ENCODE measurements around the gene XYLT1. TPM values are rescaled to one million over a fixed set of nuclear protein-coding genes. Genes with fewer than 3 reads are reported as not detected.

Gene XYLT1
- total RNA-seq, 1 donor from 2014 or later, result 0.45 TPM

- no peak for DNase-seq (ENCODE audit: low spot score)
- no peak for ATAC-seq
These were observed 107.8 kb downstream of the XYLT1 start for GRCh38 chr16:17362946-17363345.

- ATAC-seq (no peak), DNase-seq (ENCODE audit: low spot score) (no peak)
These were observed 108.6 kb downstream of the XYLT1 start for GRCh38 chr16:17362183-17362582.

GRCh38 chr16:17360693-17361122, 110.1 kb downstream of the XYLT1 start:
- no peak for ATAC-seq

GRCh38 chr16:17359788-17360390, 110.9 kb downstream of the XYLT1 start:
- no peak for ATAC-seq
- no peak for DNase-seq (ENCODE audit: low spot score)

More at GRCh38 chr16:17360693-17361122, 110.1 kb downstream of the XYLT1 start:
- no peak for DNase-seq (ENCODE audit: low spot score)

- DNase-seq (ENCODE audit: low spot score) (no peak), ATAC-seq (no peak)
These were observed 111.9 kb downstream of the XYLT1 start for GRCh38 chr16:17358846-17359245.

- DNase-seq (ENCODE audit: low spot score), result no peak
These were observed 112.4 kb downstream of the XYLT1 start for GRCh38 chr16:17358355-17358754.

GRCh38 chr16:17357307-17358062, 113.3 kb downstream of the XYLT1 start:
- ATAC-seq (no peak), DNase-seq (ENCODE audit: low spot score) (no peak)

More at GRCh38 chr16:17358355-17358754, 112.4 kb downstream of the XYLT1 start:
- ATAC-seq, result no peak

- DNase-seq (ENCODE audit: low spot score) (no peak), ATAC-seq (no peak)
These were observed 114.4 kb downstream of the XYLT1 start for GRCh38 chr16:17356243-17356933.

GRCh38 chr16:17354685-17355084, 116.1 kb downstream of the XYLT1 start:
- no peak for ATAC-seq
- DNase-seq (ENCODE audit: low spot score), result no peak

- ATAC-seq (no peak), DNase-seq (ENCODE audit: low spot score) (no peak)
These were observed 116.6 kb downstream of the XYLT1 start for GRCh38 chr16:17354141-17354601.

GRCh38 chr16:17353561-17353960, 117.2 kb downstream of the XYLT1 start:
- no peak for ATAC-seq

GRCh38 chr16:17351441-17352035, 119.2 kb downstream of the XYLT1 start:
- DNase-seq (ENCODE audit: low spot score), result no peak
- ATAC-seq, result no peak

More at GRCh38 chr16:17353561-17353960, 117.2 kb downstream of the XYLT1 start:
- no peak for DNase-seq (ENCODE audit: low spot score)

GRCh38 chr16:17350207-17350606, 120.6 kb downstream of the XYLT1 start:
- no peak for DNase-seq (ENCODE audit: low spot score)
- ATAC-seq, result no peak

GRCh38 chr16:17348826-17349225, 121.9 kb downstream of the XYLT1 start:
- no peak for DNase-seq (ENCODE audit: low spot score)
- no peak for ATAC-seq

- DNase-seq (ENCODE audit: low spot score) (no peak), ATAC-seq (no peak)
These were observed 122.5 kb downstream of the XYLT1 start for GRCh38 chr16:17348042-17348783.

- ATAC-seq, result no peak
These were observed 123.1 kb downstream of the XYLT1 start for GRCh38 chr16:17347624-17348023.

GRCh38 chr16:17346621-17347569, 123.9 kb downstream of the XYLT1 start:
- no peak for DNase-seq (ENCODE audit: low spot score)
- no peak for ATAC-seq

More at GRCh38 chr16:17347624-17348023, 123.1 kb downstream of the XYLT1 start:
- no peak for DNase-seq (ENCODE audit: low spot score)

GRCh38 chr16:17345043-17345442, 125.7 kb downstream of the XYLT1 start:
- DNase-seq (ENCODE audit: low spot score) (no peak), ATAC-seq (no peak)

- no peak for ATAC-seq
- DNase-seq (ENCODE audit: low spot score), result no peak
These were observed 127.0 kb downstream of the XYLT1 start for GRCh38 chr16:17343728-17344127.

All from left lobe of liver (tissue), 2 donors.